Omental fat pad (tissue), 4 donors: ENCODE data around the gene LCE3A. TPM values are rescaled to one million over a fixed set of nuclear protein-coding genes. Genes with fewer than 3 reads are reported as not detected.

Experiments
- ATAC-seq: fragments of 150-250 bp; one replicate; pipeline ENCODE4 v1.9.1; 2016; ENCODE audit warnings: mild to moderate bottlenecking, moderate library complexity; ENCODE audit not compliant: low FRiP score
- DNase-seq: peaks from one replicate; pipeline ENCODE4 v3.0.0-alpha.2; 2019; ENCODE audit warnings: low spot score
- CTCF ChIP-seq, 3 donors: fragments of 450-650 bp; IDR thresholded peaks; one replicate each; pipeline ENCODE4 v1.5.1; 2016 to 2017; ENCODE audit warnings: antibody characterized with exemption in 3 of 3, mild to moderate bottlenecking in 3 of 3, moderate library complexity in 2 of 3
- total RNA-seq, 4 donors: library from RNA; depleted of rRNA; stranded (reverse); fragments of >200 nt; gene quantifications; one replicate each; pipeline ENCODE4 v1.1.0, GENCODE V29; 2016

LCE3A gene
- total RNA-seq, 4 donors from 2014 or later, result not detected

DNA sequence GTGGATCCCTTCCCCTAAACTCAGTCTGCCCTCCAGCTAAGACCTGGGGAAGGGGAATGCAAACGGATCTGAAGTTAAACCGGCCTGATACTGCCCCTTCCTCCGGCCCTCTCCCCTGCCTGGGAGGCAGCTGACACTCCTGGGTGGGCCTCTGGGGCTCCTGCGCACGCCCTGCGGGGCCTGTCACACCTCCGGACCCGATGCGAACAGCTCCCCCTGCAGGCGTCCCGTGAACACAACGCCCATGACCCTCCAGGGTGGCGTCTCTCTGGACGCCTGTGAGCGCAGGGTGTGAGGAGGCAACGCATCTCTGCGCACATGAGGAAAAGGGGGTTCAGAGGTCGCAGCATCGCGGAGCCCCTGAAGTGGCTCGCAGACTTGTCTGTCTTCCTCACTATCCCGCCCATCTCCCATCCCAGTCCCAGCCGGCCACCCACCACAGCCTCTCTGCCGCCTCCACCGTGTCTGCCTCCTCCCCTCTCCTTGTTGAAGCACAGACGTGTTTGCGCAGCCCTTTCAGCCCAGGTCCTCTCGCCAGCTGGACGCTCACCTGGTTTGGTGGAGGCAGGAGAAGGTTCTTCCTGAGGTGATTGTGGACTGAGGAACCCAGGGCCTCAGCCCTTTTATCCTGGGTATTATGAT is 421 bp upstream of the LCE3A start:
- TF ChIP-seq CTCF (IDR thresholded peaks at IDR 0.05), result no peak
- ATAC-seq (no peak), DNase-seq (no peak)

DNA sequence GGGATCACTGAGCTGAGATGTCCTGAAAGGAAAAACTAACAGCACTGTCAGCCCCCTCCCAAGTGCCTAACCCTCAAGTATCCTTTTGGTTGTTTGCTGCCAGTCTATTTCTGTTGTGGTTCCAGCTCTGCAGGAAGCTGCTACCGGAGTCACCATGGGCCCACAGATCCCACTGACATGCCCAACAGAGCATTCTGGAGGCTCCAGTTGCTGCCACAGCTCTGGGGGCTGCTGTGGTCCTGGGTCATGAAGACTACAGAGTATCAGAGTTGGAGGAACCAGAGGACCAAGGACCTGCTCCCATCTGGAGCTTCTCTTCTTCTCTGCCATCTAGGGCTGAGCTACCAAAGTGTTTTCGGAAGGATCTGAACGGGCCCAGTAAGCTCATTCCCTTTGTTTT is 910 bp downstream of the LCE3A start:
- TF ChIP-seq CTCF (IDR thresholded peaks at IDR 0.05), result no peak
- DNase-seq (no peak), ATAC-seq (no peak)

DNA sequence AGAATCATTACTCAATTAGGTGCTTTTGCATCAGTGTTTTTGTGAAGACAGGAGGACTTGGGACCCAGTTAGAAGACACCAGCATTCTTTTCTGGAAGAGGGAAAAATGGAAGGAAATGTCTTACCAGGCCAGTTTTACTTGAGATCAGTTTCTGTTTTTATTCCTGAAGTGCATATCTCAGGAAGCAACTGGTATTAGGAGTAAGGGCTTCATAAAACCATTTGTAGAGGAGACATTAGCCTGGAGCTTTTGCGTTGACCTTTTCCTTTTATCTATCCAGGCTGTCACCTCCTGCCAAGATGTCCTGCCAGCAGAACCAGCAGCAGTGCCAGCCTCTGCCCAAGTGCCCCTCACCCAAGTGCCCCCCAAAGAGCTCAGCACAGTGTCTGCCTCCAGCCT is 9.4 kb downstream of the LCE3A start, which contains the start of gene LCE3B:
TSS of gene LCE3B (plus strand) at position 301 of the 400 bp plus-strand sequence. CDS start at position 301, 0 bp downstream.
- no peak for TF ChIP-seq CTCF (IDR thresholded peaks at IDR 0.05)
- ATAC-seq (no peak), DNase-seq (no peak)

- no peak for ATAC-seq
- DNase-seq, result no peak
- no peak for TF ChIP-seq CTCF (IDR thresholded peaks at IDR 0.05)
These were observed 23.0 kb downstream of the LCE3A start, which contains the start of gene LCE3C for GRCh38 chr1:152599934-152600333. Gene LCE3C (plus strand): TSS chr1:152600234. CDS start chr1:152600732, 498 bp downstream.

- DNase-seq (no peak), ATAC-seq (no peak)
- no peak for TF ChIP-seq CTCF (IDR thresholded peaks at IDR 0.05)
These were observed 25.9 kb downstream of the LCE3A start for GRCh38 chr1:152596986-152597385.

DNA sequence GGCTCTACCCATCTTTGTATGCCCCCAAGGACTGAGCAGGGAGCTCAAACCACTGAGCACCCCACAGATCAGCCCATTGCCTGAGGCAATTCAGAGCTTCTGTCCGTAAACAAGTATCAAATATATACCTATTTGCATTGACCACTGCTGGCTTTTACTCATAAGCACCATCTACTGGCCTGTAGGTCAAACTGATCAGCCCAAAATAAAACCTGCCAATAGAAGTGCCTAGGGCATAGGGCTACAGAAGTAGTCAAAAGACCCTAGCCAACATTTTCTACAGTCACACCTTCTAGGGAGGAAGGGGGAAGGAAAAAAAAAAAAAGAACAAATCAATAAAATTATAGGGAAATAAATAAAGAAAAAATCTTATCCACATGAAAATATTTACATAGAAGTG is 37.3 kb downstream of the LCE3A start:
- no peak for ATAC-seq
- no peak for DNase-seq
- no peak for TF ChIP-seq CTCF (IDR thresholded peaks at IDR 0.05)

DNA sequence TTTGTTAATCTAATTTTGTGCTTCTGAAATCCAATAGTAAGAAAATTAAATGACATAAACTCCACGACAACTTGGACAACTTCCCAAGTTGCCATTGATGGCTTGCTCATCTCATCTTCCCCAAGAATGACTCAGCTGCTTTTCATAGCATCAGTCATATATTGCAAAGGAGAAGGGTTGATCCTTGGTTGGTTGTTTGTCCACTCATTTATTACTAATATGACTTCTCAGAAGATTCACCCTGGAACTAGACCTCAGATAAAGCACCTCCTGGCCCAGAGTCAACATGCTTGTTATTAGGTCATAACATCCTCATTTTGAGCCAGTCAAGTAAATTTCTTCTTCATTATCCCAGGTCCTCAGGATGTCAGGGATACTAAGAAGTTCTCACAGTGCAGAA is 40.3 kb downstream of the LCE3A start:
- TF ChIP-seq CTCF (IDR thresholded peaks at IDR 0.05), result no peak
- DNase-seq (no peak), ATAC-seq (no peak)
